Neural progenitor cell (in vitro differentiated cells): ENCODE measurements around the gene VIL1. TPM values are rescaled to one million over a fixed set of nuclear protein-coding genes. Genes with fewer than 3 reads are reported as not detected.

Source experiments
- DNase-seq: peaks from one replicate; pipeline ENCODE4 v3.0.0-alpha.2; 2016; ENCODE audit warnings: low spot score
- H2AFZ ChIP-seq: fragments of 200-600 bp; sonication (generic); replicated peaks from 2 replicates; pipeline ENCODE4 v1.6.1; 2016; ENCODE audit warnings: antibody characterized with exemption
- H3F3A ChIP-seq: fragments of 200-600 bp; sonication (generic); 2 replicates; pipeline ENCODE4 v1.6.1; 2016; ENCODE audit warnings: antibody characterized with exemption, low read depth
- H3K27ac ChIP-seq: fragments of 200-600 bp; sonication (generic); 2 replicates; pipeline ENCODE4 v1.5.1; 2016; ENCODE audit warnings: mild to moderate bottlenecking
- H3K27me3 ChIP-seq: fragments of 200-600 bp; sonication (generic); 2 replicates; pipeline ENCODE4 v1.6.1; 2016; ENCODE audit warnings: mild to moderate bottlenecking, moderate library complexity
- H3K36me3 ChIP-seq: fragments of 200-600 bp; sonication (generic); 2 replicates; pipeline ENCODE4 v1.5.1; 2016
- H3K4me1 ChIP-seq: fragments of 200-600 bp; sonication (generic); 2 replicates; pipeline ENCODE4 v1.6.1; 2016; ENCODE audit warnings: mixed run types
- H3K4me2 ChIP-seq: fragments of 200-600 bp; sonication (generic); 2 replicates; pipeline ENCODE4 v1.6.1; 2016
- H3K4me3 ChIP-seq: fragments of 200-600 bp; sonication (generic); 2 replicates; pipeline ENCODE4 v1.5.1; 2016
- H3K79me2 ChIP-seq: fragments of 200-600 bp; sonication (generic); 2 replicates; pipeline ENCODE4 v1.6.1; 2016; ENCODE audit warnings: low read depth
- H3K9ac ChIP-seq: fragments of 200-600 bp; sonication (generic); 2 replicates; pipeline ENCODE4 v1.6.1; 2016
- H3K9me3 ChIP-seq: fragments of 200-600 bp; sonication (generic); 2 replicates; pipeline ENCODE4 v1.5.1; 2016; ENCODE audit warnings: low read depth
- H4K20me1 ChIP-seq: fragments of 200-600 bp; sonication (generic); 2 replicates; pipeline ENCODE4 v1.6.1; 2016; ENCODE audit warnings: low read depth
- H3K27ac Mint-ChIP-seq: 3 replicates; pipeline ENCODE4 v1.8.0; 2021; ENCODE audit warnings: mixed read lengths
- H3K27me3 Mint-ChIP-seq: 2 replicates; pipeline ENCODE4 v1.8.0; 2022; ENCODE audit warnings: low read depth, mild to moderate bottlenecking, inconsistent platforms, moderate library complexity, mixed read lengths; ENCODE audit not compliant: insufficient read depth
- H3K36me3 Mint-ChIP-seq: 3 replicates; pipeline ENCODE4 v1.8.0; 2021; ENCODE audit warnings: mixed read lengths
- H3K4me1 Mint-ChIP-seq: 3 replicates; pipeline ENCODE4 v1.8.0; 2021; ENCODE audit warnings: mixed read lengths
- H3K4me3 Mint-ChIP-seq: 3 replicates; pipeline ENCODE4 v1.8.0; 2021; ENCODE audit warnings: mild to moderate bottlenecking, moderate library complexity, mixed read lengths
- H3K9me3 Mint-ChIP-seq: 3 replicates; pipeline ENCODE4 v1.8.0; 2020; ENCODE audit warnings: mixed read lengths
- EZH2 ChIP-seq: fragments of 200-600 bp; sonication (generic); IDR thresholded peaks from 2 replicates; pipeline ENCODE4 v1.6.1; 2017; ENCODE audit warnings: antibody characterized with exemption, mild to moderate bottlenecking, moderate library complexity
- EZH2phosphoT487 ChIP-seq: fragments of 200-600 bp; sonication (generic); IDR thresholded peaks from 2 replicates; pipeline ENCODE4 v1.6.1; 2017; ENCODE audit warnings: antibody characterized with exemption
- total RNA-seq: library from RNA; depleted of rRNA; stranded (reverse); fragments of >200 nt; gene quantifications from 2 replicates; pipeline ENCODE4 v1.2.3, GENCODE V29; 2015; ENCODE audit warnings: low replicate concordance
- TF ChIP-seq, protein P1 (sequence below): fragments of 200-600 bp; sonication (generic); IDR thresholded peaks from 2 replicates; pipeline ENCODE4 v1.5.1; 2017; ENCODE audit warnings: antibody characterized with exemption, mild to moderate bottlenecking

The VIL1 gene
- total RNA-seq, 1 donor from 2014 or later: not detected

DNA sequence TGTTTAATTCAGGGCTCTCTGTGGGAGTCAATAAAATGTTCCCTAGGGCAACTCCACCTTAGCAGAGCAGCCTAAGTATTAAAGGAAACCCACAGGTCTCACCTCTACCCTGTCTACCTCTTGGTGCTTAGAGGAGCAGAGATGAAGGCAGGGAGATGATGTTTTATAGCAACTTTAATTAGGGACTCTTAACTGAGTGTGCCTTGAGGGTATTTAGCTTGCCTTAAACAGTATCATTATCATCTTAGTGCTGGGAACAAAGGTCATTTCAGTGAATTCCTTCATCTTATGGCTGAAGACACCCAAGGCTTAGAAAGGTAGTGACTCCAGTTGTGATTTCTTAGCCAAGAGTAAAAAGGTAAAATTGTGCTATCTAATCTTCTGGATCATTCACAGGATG is 26.7 kb downstream of the VIL1 start:
- H3K27me3 ChIP-seq: no peaks in the 10 kb centered on the region
- Mint-ChIP-seq H3K4me1 (no peaks in the 10 kb centered on the region), H3K4me3 (no peak overlapping the region), H3K27me3 (no peaks in the 10 kb centered on the region), H3K36me3 (peaks cover 7% of the 10 kb centered on the region), H3K9me3 (no peaks in the 10 kb centered on the region), H3K27ac (no peak overlapping the region)
- no peak for DNase-seq
- H2AFZ ChIP-seq: no peak overlapping the region
- no peak overlapping the region for H3K4me3 ChIP-seq
- H3K79me2 ChIP-seq: no peaks in the 10 kb centered on the region
- H3K36me3 ChIP-seq: no peaks in the 10 kb centered on the region
- H4K20me1 ChIP-seq: no peaks in the 10 kb centered on the region
- TF ChIP-seq EZH2 (no peak), EZH2phosphoT487 (no peak)
- TF ChIP-seq, protein P1, sequence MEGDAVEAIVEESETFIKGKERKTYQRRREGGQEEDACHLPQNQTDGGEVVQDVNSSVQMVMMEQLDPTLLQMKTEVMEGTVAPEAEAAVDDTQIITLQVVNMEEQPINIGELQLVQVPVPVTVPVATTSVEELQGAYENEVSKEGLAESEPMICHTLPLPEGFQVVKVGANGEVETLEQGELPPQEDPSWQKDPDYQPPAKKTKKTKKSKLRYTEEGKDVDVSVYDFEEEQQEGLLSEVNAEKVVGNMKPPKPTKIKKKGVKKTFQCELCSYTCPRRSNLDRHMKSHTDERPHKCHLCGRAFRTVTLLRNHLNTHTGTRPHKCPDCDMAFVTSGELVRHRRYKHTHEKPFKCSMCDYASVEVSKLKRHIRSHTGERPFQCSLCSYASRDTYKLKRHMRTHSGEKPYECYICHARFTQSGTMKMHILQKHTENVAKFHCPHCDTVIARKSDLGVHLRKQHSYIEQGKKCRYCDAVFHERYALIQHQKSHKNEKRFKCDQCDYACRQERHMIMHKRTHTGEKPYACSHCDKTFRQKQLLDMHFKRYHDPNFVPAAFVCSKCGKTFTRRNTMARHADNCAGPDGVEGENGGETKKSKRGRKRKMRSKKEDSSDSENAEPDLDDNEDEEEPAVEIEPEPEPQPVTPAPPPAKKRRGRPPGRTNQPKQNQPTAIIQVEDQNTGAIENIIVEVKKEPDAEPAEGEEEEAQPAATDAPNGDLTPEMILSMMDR: no peak
- H3K9ac ChIP-seq: no peak overlapping the region
- H3K4me2 ChIP-seq: no peak overlapping the region
- H3K27ac ChIP-seq: no peak overlapping the region
- no peaks in the 10 kb centered on the region for H3K9me3 ChIP-seq
- no peaks in the 10 kb centered on the region for H3K4me1 ChIP-seq
- H3F3A ChIP-seq: no peaks in the 10 kb centered on the region

DNA sequence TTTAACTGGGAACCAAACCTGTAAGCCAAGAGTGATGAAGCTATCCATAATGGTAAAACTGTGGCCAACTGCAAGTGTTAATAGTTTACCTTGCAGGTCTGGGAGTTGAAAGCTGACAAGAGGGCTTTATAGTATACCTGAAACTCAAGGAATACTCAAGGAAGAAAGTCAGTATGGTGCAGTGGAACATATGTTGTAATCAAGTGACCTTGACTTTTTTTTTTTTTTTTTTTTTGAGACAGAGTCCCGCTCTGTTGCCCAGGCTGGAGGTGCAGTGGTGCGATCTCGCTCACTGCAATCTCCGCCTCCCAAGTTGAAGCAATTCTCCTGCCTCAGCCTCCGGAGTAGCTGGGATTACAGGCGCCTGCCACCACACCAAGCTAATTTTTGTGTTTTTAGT is 27.6 kb downstream of the VIL1 start:
- Mint-ChIP-seq H3K27me3 (no peaks in the 10 kb centered on the region), H3K4me3 (no peak overlapping the region), H3K27ac (no peak overlapping the region), H3K4me1 (no peaks in the 10 kb centered on the region), H3K9me3 (no peaks in the 10 kb centered on the region), H3K36me3 (peaks cover 7% of the 10 kb centered on the region)
- no peak overlapping the region for H3K27ac ChIP-seq
- H3K4me1 ChIP-seq: no peaks in the 10 kb centered on the region
- H3F3A ChIP-seq: no peaks in the 10 kb centered on the region
- TF ChIP-seq, protein P1: no peak
- TF ChIP-seq EZH2: no peak
- no peaks in the 10 kb centered on the region for H3K79me2 ChIP-seq
- no peak overlapping the region for H2AFZ ChIP-seq
- no peaks in the 10 kb centered on the region for H4K20me1 ChIP-seq
- H3K4me2 ChIP-seq: no peak overlapping the region
- H3K27me3 ChIP-seq: no peaks in the 10 kb centered on the region
- no peak overlapping the region for H3K9ac ChIP-seq
- no peaks in the 10 kb centered on the region for H3K9me3 ChIP-seq
- H3K4me3 ChIP-seq: no peak overlapping the region
- no peaks in the 10 kb centered on the region for H3K36me3 ChIP-seq
- DNase-seq: no peak

DNA sequence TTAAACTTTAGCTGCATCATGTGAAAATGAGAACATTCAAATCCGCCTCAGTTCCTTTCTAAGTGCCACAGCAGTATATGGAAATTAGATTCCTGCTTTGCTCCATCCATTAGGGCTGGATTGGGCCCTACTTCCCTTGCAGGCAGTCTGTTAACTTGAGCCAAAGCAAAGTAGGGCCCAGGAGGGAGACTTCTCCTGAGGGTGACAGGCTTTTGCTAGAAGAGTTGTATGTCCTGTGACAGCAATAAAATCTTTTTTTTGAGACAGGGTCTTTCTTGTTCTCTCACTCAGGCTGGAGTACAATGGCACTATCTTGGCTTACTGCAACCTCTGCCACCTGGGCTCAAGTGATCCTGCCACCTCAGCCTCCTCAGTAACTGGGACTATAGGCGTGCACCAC is 28.1 kb downstream of the VIL1 start:
- H3K36me3 Mint-ChIP-seq: peaks cover 7% of the 10 kb centered on the region
- Histone ChIP-seq H3K36me3 (no peaks in the 10 kb centered on the region), H3K4me2 (no peak overlapping the region), H3K27me3 (no peaks in the 10 kb centered on the region), H3K27ac (no peak overlapping the region), H3K4me1 (no peaks in the 10 kb centered on the region), H3K4me3 (no peak overlapping the region), H3K9me3 (no peaks in the 10 kb centered on the region), H2AFZ (no peak overlapping the region), H3F3A (no peaks in the 10 kb centered on the region), H4K20me1 (no peaks in the 10 kb centered on the region), H3K79me2 (no peaks in the 10 kb centered on the region), H3K9ac (no peak overlapping the region)
- no peak for DNase-seq
- no peaks in the 10 kb centered on the region for H3K4me1 Mint-ChIP-seq
- no peak overlapping the region for H3K27ac Mint-ChIP-seq
- no peaks in the 10 kb centered on the region for H3K9me3 Mint-ChIP-seq
- no peak overlapping the region for H3K4me3 Mint-ChIP-seq
- TF ChIP-seq EZH2: no peak
- TF ChIP-seq, protein P1: no peak
- no peaks in the 10 kb centered on the region for H3K27me3 Mint-ChIP-seq

DNA sequence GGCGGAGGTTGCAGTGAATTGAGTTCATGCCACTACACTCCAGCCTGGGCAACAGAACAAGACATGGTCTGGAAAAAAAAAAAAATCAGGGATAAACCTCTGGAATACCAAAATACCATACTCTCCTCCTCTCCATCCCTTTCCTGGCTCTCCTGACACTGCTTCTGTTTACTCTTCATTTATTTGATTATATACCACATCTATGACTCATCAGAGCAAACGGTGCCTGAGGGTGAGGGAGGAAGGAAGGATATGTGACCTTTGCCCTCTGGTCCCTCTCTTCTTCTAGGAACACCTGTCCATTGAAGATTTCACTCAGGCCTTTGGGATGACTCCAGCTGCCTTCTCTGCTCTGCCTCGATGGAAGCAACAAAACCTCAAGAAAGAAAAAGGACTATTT is 30.0 kb downstream of the VIL1 start:
- Histone ChIP-seq H3F3A (no peaks in the 10 kb centered on the region), H3K4me2 (no peak overlapping the region), H3K4me1 (no peaks in the 10 kb centered on the region), H3K27ac (no peak overlapping the region), H3K4me3 (no peak overlapping the region), H3K9ac (no peak overlapping the region), H3K36me3 (peaks cover 4% of the 10 kb centered on the region), H3K9me3 (no peaks in the 10 kb centered on the region), H3K27me3 (no peaks in the 10 kb centered on the region), H2AFZ (no peak overlapping the region), H4K20me1 (no peaks in the 10 kb centered on the region), H3K79me2 (no peaks in the 10 kb centered on the region)
- TF ChIP-seq EZH2 (no peak), EZH2phosphoT487 (no peak)
- TF ChIP-seq, protein P1: no peak
- Mint-ChIP-seq H3K4me1 (no peaks in the 10 kb centered on the region), H3K27me3 (no peaks in the 10 kb centered on the region), H3K9me3 (no peaks in the 10 kb centered on the region), H3K4me3 (no peak overlapping the region), H3K27ac (no peak overlapping the region), H3K36me3 (peaks cover 11% of the 10 kb centered on the region)
- no peak for DNase-seq
